GM12801 (cell line): ENCODE measurements around the gene JPH3.

Experiments
- TF ChIP-seq, protein P1 (sequence below): IDR thresholded peaks from one replicate; pipeline ENCODE4 v1.5.1; 2011; ENCODE audit warnings: control low read depth; ENCODE audit not compliant: insufficient read length; ENCODE audit errors: extremely low read depth

Gene JPH3

DNA sequence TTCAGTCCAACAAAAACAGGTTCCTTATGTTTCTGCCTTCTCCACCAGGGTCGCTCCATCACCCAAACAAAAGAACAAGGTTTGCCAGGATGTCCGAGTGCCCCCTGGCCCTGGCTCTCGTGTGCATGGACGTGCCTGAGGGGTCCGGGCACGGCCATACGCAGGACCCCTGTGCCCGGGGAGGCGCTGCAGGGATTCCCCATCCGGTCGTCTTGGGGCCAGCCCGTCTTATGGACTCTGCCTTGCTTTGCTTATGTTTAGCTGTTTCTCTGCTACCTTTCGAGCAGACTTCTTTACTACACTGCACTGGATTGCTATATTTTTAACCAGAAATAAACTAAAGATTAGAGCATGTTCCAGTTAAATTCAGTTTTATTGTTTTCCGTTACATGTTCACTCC lies 95.5 kb downstream of the JPH3 start:
- TF ChIP-seq, protein P1, sequence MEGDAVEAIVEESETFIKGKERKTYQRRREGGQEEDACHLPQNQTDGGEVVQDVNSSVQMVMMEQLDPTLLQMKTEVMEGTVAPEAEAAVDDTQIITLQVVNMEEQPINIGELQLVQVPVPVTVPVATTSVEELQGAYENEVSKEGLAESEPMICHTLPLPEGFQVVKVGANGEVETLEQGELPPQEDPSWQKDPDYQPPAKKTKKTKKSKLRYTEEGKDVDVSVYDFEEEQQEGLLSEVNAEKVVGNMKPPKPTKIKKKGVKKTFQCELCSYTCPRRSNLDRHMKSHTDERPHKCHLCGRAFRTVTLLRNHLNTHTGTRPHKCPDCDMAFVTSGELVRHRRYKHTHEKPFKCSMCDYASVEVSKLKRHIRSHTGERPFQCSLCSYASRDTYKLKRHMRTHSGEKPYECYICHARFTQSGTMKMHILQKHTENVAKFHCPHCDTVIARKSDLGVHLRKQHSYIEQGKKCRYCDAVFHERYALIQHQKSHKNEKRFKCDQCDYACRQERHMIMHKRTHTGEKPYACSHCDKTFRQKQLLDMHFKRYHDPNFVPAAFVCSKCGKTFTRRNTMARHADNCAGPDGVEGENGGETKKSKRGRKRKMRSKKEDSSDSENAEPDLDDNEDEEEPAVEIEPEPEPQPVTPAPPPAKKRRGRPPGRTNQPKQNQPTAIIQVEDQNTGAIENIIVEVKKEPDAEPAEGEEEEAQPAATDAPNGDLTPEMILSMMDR = no peak

DNA sequence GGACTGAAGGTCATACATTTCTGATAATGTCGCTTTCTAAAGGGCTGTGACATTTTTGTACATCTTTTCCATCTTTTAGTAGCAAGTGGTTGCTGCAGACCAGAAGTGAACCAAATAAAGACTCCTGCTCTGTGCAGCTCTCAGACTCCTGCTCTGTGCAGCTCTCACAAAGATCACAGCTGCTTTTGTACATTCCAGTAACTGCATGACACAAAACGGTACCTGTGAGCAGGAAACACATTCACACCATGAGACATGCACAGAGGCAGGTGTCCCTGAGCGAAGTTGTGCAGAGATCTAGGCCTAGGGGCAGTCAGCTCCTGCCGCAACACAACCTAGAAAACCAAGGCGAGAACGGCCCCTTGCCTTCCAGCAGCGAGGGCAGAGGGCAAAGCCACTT lies 95.9 kb downstream of the JPH3 start:
- TF ChIP-seq, protein P1 = no peak

DNA sequence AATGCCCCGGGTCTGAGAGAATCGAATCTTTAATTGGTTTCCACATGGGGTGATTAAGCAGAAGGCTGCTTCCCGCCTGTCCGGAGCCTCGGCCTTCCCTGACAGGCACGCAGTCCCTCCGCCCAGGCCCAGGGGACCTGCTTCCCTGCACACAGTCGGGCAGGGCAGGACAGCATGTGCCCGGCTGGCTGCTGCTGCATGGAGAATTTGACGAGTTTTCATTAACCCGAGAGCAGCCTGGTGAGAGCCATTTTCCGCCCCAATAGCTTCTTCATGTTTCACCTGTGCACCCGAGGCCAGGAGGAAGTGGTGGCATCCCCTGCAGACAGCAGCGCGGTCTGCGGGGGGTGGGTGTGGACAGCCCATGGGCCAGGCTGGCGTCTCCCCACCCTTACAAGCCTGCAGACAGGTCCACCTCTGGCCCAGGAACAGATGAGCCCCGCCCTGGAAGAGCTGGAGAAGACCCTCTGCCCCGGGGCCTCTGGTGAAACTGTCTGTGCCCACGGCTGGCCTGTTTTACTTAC lies 96.4 kb downstream of the JPH3 start:
- TF ChIP-seq, protein P1 = no peak

GRCh38 chr16:87700406-87701077 lies 98.2 kb downstream of the JPH3 start:
- TF ChIP-seq, protein P1 = no peak

DNA sequence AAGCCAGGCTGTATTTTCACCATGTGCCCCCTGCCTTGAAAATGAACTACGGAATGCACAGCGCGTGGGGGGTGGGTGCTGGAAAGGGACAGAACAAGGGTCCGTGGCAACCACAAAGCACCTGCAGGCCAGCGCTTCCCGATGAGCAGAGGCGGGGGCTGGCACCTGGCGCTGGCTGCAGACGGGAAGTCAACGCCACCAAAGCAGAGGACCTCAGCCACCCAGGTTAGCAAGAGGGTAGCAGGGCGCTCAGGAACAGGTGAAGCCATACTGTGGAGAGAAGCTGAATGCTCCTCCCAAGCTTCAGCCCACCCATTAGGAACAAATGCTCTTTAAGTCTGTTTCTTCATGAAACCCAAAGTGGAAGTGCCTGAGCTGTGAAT lies 98.8 kb downstream of the JPH3 start:
- TF ChIP-seq, protein P1 = no peak

DNA sequence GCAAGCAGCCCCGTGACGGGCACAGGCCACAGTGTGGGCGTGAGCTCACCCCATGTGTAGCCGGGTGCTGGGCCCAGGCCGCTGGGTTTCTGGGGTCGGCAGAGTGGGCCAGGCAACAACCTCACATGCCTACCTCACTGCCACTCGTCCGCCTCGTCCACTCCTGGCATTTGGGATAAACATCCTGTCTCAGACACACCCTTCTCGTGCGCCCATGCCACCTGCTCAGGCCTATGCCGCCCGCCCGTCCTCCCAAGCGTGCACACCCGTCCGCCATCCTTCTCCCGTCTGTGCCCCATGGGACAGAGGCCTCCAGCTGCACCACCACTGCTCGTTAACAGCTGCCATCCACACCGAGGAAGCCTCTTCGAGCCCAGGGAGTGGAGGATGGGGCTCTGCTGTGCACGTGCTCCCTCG lies 99.2 kb downstream of the JPH3 start:
- TF ChIP-seq, protein P1 = no peak

DNA sequence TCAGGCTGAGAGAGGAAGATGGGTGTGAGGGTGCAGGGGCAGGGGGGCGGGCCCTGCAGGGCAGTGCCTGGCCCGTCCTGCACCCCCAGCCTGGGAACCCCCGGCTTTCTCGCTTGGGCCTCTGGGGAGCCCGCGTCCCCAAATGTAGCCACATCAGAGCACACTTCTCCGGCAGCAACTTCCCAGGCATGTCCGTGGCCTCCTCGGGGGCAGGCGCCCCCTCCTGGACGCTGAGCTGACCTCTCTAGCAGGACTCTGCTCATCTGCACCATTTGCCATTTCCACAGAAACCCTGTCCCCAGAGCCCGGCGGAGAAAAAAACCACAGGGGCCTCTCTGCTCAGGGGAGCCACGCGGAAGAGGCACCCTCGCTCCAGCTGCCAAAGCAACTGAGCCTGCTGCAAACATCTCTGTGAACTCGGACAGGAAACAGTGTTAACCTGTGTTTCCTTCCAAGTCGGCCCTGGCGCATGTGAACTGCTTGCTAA lies 100.1 kb downstream of the JPH3 start:
- TF ChIP-seq, protein P1 = no peak
